ACC112 (cell line): ENCODE measurements around the gene MTOR.
"Not testable (repeated sequence)": the region's sequence is repeated elsewhere in the genome, so short reads cannot be mapped to it uniquely, and the experiment has no call there.

Experiments used
- H2AFZ ChIP-seq: fragments of 200-600 bp; sonication (generic); one replicate; pipeline ENCODE4 v1.6.0; 2017; ENCODE audit warnings: antibody characterized with exemption, low read length; ENCODE audit not compliant: unreplicated experiment
- H3K27ac ChIP-seq: fragments of 200-600 bp; sonication (generic); 2 replicates; pipeline ENCODE4 v1.5.1; 2014; ENCODE audit warnings: low read depth, mild to moderate bottlenecking, antibody characterized with exemption, low read length, moderate library complexity
- H3K27me3 ChIP-seq: fragments of 200-600 bp; sonication (generic); 2 replicates; pipeline ENCODE4 v1.6.1; 2014; ENCODE audit warnings: mild to moderate bottlenecking, antibody characterized with exemption, low read length, moderate library complexity, mixed read lengths; ENCODE audit not compliant: insufficient read depth
- H3K36me3 ChIP-seq: fragments of 200-600 bp; sonication (generic); 2 replicates; pipeline ENCODE4 v1.6.1; 2016; ENCODE audit warnings: mild to moderate bottlenecking, antibody characterized with exemption, low read length, moderate library complexity, mixed read lengths; ENCODE audit not compliant: insufficient read depth
- H3K4me1 ChIP-seq: fragments of 200-600 bp; sonication (generic); one replicate; pipeline ENCODE4 v1.6.1; 2016; ENCODE audit warnings: low read length, mixed read lengths; ENCODE audit not compliant: insufficient read depth, unreplicated experiment, control insufficient read depth
- H3K4me3 ChIP-seq: fragments of 200-600 bp; sonication (generic); 2 replicates; pipeline ENCODE4 v1.5.1; 2014; ENCODE audit warnings: mild to moderate bottlenecking, low read depth, low read length
- H3K79me2 ChIP-seq: fragments of 200-600 bp; sonication (generic); one replicate; pipeline ENCODE4 v1.6.0; 2016; ENCODE audit warnings: low read length; ENCODE audit not compliant: control insufficient read depth, unreplicated experiment, insufficient read depth

The MTOR gene

DNA sequence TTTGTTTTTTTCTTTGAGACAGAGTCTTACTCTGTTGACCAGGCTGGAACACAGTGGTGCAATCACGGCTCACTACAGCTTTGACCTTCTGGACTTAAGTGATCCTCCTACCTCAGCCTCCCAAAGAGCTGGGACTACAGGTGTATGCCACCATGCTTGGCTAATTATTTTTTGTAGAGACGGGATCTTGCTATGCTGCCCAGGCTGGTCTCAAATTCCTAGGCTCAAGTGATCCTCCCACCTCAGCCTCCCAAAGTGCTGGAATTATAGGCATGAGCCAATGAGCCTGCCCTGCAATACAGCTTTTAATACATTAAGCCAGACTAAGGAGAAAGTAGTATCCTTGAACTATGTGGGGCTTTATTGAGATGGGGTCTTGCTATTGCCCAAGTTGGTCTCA, 146.0 kb downstream of the MTOR start:
- H3K4me3 ChIP-seq: no peak overlapping the region
- no peaks in the 10 kb centered on the region for H3K79me2 ChIP-seq
- H3K27ac ChIP-seq: no peak overlapping the region
- H2AFZ ChIP-seq: no peak overlapping the region
- H3K27me3 ChIP-seq: no peaks in the 10 kb centered on the region
- H3K4me1 ChIP-seq: no peaks in the 10 kb centered on the region
- peaks cover 17% of the 10 kb centered on the region for H3K36me3 ChIP-seq

DNA sequence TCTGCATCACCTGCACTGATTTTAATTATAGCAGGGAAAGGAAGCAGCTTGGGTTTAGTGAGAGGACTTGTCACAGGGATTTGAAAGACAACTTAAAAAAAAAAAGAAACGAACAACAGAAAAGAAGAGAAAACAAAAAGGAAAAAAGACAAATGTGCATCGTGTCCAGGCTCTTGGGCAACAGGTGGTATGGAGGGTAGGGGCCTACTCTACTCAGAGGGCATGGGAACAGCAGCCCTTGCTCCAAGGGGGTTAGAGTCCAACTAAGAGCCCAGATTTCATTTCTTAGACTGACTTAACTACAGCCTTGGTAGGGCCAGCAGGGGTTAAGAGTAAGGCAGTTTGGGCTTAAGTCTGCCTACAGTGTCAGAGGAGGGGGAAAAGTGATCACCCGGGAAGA, 147.4 kb downstream of the MTOR start:
- H3K4me3 ChIP-seq: no peak overlapping the region
- no peaks in the 10 kb centered on the region for H3K79me2 ChIP-seq
- no peaks in the 10 kb centered on the region for H3K4me1 ChIP-seq
- no peaks in the 10 kb centered on the region for H3K27me3 ChIP-seq
- no peak overlapping the region for H2AFZ ChIP-seq
- H3K27ac ChIP-seq: no peak overlapping the region
- peaks cover 22% of the 10 kb centered on the region for H3K36me3 ChIP-seq

DNA sequence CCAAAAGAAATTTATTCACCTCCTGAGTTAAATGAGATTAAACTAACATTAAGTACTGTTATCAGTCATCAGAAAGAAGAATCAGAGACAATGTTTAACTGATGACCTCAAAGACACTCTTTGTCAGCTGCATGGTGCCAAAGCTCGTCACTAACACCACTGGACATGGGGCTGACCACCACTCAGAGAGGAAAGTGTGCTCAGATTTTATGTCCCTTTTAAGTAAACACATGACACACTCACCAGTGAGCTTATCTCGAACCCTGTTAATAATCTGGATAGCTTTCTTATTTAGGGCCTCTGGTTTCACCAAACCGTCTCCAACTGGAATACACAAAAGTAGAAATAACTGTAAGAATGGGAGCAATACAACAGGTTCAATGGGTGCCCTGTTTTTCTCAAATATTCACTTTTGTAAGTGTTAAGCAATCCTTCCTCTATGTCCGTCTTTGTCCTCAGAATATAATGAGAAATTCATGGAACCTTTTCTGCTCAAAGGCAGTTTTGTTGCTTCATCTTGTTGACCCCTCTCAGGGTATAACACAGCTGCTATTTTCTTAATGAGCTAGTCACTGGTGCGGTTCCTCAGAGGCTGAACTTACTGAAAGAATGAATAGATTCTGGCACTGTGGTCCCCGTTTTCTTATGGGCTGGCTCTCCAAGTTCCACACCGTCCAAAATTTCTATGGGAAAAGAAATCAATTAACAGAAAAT, 153.1 kb downstream of the MTOR start:
- peaks cover 24% of the 10 kb centered on the region for H3K36me3 ChIP-seq
- H3K4me3 ChIP-seq: no peak overlapping the region
- no peak overlapping the region for H3K27ac ChIP-seq
- no peaks in the 10 kb centered on the region for H3K79me2 ChIP-seq
- H3K4me1 ChIP-seq: no peaks in the 10 kb centered on the region
- no peaks in the 10 kb centered on the region for H3K27me3 ChIP-seq
- no peak overlapping the region for H2AFZ ChIP-seq

DNA sequence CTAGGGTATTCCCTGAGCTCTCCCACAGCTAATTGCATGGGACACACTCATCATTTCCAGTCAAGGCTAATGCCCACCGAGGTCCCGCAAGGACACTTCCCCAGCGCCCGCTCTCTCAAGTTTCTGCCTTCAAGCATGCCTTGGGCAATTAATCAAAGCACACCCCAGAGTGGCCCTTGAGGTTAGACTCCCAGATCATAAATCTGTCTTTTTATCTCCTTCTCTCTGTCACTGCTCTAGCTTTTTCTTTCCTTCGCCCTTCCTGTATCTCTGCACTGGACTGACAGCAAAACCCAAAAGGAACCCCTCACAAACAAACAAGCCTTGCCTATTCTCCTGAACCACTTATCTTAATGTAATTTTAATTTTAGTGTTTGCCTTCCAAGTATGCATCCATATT, 154.8 kb downstream of the MTOR start:
- Histone ChIP-seq H2AFZ (no peak overlapping the region), H3K4me1 (no peaks in the 10 kb centered on the region), H3K27ac (no peak overlapping the region), H3K79me2 (no peaks in the 10 kb centered on the region), H3K4me3 (no peak overlapping the region), H3K36me3 (peaks cover 15% of the 10 kb centered on the region; the same call in 1 of the 2 replicates), H3K27me3 (no peaks in the 10 kb centered on the region)

DNA sequence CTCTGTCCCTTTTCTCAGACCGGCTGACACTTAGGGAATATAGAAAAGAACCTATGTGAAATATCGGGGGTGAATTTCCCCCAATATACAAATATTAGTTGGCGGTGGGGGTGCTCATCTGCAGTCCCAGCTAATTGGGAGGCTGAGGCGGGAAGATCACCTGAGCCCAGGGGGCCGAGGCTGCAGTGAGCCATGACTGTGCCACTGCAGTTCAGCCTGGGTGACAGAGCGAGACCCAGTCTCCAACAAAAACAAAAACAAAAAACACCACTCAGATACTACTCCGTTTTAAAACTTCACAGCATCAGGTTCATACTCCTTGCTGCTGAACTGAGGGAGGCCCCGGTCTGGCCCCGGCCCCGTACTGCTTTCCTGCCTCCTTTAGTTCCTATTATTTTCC, 156.8 kb downstream of the MTOR start:
- no peaks in the 10 kb centered on the region for H3K79me2 ChIP-seq
- H2AFZ ChIP-seq: no peak overlapping the region
- H3K27ac ChIP-seq: no peak overlapping the region
- H3K4me3 ChIP-seq: no peak overlapping the region
- no peaks in the 10 kb centered on the region for H3K27me3 ChIP-seq
- peaks cover 5% of the 10 kb centered on the region; the same call in 1 of the 2 replicates for H3K36me3 ChIP-seq
- H3K4me1 ChIP-seq: no peaks in the 10 kb centered on the region

DNA sequence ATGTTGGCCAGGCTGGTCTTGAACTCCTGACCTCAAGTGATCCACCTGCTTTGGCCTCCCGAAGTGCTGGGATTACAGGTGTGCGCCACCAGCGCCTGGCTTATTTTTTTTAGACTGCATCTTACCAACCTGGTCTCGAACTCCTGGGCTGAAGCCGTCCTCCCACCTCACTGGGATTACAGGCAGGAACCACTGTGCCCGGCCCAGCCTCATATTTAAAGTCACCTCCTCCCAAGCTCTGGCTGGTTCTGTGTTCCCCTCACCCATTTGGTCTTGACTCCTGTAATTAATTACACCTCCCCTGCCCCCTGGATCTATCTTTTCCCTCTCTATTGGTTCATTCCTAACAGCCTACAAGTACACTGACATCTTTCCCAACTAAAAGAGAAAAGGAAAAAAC, 161.0 kb downstream of the MTOR start:
- no peak overlapping the region for H2AFZ ChIP-seq
- H3K27ac ChIP-seq: no peak overlapping the region
- peaks cover 21% of the 10 kb centered on the region for H3K79me2 ChIP-seq
- no peak overlapping the region for H3K4me3 ChIP-seq
- peaks cover under 1% of the 10 kb centered on the region; the same call in 1 of the 2 replicates for H3K36me3 ChIP-seq
- no peaks in the 10 kb centered on the region for H3K27me3 ChIP-seq
- H3K4me1 ChIP-seq: peaks cover 13% of the 10 kb centered on the region

DNA sequence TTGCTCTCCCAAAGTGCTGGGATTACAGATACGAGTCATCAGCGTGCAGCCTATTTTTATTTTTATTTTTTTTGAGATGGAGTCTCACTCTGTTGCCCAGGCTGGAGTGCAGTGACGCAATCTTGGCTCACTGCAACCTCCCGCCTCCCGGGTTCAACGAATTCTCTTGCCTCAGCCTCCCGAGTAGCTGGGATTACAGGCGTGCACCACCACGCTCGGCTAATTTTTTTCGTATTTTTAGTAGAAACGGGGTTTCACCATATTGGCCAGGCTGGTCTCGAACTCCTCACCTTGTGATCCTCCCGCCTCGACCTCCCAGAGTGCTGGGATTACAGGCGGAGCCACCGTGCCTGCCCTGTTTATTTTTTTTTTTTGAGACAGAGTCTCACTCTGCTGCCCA, 161.5 kb downstream of the MTOR start:
- Histone ChIP-seq H3K4me1 (peaks cover 13% of the 10 kb centered on the region), H3K79me2 (peaks cover 21% of the 10 kb centered on the region)
- H3K36me3 ChIP-seq, H2AFZ ChIP-seq, H3K27me3 ChIP-seq, H3K4me3 ChIP-seq, H3K27ac ChIP-seq: not testable (repeated sequence)

DNA sequence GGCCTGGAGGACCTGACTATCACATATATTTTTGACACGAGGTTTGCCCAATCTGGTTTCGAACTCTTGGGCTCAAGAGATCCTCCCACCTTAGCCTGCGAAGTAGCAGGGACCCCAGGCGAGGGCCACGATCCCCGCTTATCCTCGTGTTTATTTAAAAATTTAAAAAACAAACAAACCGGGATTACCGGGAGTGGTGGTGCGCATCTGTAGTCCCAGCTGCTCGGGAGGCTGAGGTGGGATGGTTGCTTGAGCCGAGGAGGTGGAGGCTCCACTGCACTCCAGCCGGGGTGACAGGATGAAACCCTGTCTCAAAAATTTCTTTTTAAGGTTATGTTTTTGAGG, 162.2 kb downstream of the MTOR start:
- Histone ChIP-seq H3K4me1 (peaks cover 13% of the 10 kb centered on the region), H3K27me3 (no peaks in the 10 kb centered on the region), H3K36me3 (peaks cover 5% of the 10 kb centered on the region; the same call in 1 of the 2 replicates), H2AFZ (peak overlapping the region; percentile 52), H3K4me3 (peak overlapping the region; percentile 97), H3K79me2 (peaks cover 21% of the 10 kb centered on the region), H3K27ac (no peak overlapping the region)

DNA sequence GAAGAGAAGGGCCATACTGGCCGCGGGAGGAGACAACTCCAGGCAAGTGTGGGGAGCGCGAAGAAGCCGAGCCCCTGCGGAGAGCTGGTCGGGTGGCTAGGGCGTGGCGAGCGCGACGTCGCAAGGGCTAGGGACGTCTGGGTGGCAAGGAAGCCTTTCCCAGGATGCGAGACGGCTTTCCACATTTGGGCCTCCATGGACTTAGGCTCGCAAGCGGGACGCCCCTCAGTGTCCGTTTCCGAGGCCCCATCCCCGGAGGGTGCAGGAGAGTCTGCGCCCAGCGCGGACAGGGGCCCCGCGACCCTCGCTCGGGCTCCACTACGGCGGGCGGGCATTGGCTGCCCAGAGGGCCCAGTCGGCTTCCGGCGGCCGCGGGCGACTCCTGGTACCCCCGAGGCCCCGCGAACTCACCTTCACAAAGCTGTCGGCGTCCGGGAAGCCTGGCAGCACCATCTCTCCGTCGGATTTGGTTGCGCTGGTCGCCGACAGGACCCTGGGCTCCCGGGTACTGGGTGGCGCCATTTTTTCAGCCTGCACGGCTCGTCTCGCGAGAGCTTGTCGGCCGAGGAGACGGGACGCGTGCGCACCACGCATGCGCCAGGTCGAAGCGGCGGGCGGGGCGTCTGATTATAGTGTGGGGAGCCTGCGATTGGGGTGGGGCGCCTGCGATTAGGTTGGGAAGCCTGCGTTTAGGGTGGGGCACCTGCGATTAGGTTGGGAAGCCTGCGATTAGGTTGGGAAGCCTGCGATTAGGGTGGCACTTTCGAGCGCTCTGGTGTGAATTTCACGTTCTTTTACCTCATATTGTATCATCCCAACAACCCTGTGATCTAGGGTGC, 162.8 kb downstream of the MTOR start, which contains the start of gene EXOSC10:
EXOSC10 (minus strand) TSS at position 560 of the 839 bp plus-strand sequence; CDS start at position 522, 38 bp downstream.
- peaks cover 21% of the 10 kb centered on the region for H3K79me2 ChIP-seq
- peak within 1 kb of the TSS; percentile 86 for H2AFZ ChIP-seq
- H3K36me3 ChIP-seq: peaks cover 5% of the 10 kb centered on the region; the same call in 1 of the 2 replicates
- H3K4me3 ChIP-seq: peak within 1 kb of the TSS; percentile 97
- peak within 1 kb of the TSS; percentile 58 for H3K27ac ChIP-seq
- H3K27me3 ChIP-seq: no peaks in the 10 kb centered on the region
- peaks cover 13% of the 10 kb centered on the region for H3K4me1 ChIP-seq

DNA sequence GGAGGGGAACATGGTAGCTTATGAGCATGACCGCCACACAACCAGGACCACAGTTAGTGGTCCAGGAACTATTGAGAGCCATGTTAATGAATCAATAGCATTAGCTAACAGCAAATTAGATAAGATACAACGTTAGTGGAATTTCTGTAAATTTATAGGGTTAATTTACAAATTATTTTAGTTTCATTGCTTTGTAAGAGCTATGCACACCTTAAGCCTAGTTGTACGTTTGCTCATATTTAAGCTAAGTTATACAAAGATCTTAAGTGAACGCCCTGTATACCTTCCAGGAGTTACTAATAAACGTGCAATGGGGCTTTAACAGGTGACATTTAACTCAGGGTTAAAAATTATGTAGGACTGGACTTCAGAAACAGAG, 163.4 kb downstream of the MTOR start:
- Histone ChIP-seq H3K79me2 (peaks cover 21% of the 10 kb centered on the region), H3K27ac (peak overlapping the region; percentile 58), H3K27me3 (no peaks in the 10 kb centered on the region), H3K4me1 (peaks cover 13% of the 10 kb centered on the region), H3K4me3 (peak overlapping the region; percentile 97), H3K36me3 (peaks cover 5% of the 10 kb centered on the region; the same call in 1 of the 2 replicates), H2AFZ (peak overlapping the region; percentile 86)

DNA sequence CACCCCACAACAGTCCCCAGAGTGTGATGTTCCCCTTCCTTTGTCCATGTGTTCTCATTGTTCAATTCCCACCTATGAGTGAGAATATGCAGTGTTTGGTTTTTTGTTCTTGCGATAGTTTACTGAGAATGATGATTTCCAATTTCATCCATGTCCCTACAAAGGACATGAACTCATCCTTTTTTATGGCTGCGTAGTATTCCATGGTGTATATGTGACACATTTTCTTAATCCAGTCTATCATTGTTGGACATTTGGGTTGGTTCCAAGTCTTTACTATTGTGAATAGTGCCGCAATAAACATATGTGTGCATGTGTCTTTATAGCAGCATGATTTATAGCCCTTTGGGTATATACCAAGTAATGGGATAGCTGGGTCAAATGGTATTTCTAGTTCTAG, 178.6 kb downstream of the MTOR start:
- not testable (repeated sequence) for H3K4me3 ChIP-seq, H2AFZ ChIP-seq, H3K79me2 ChIP-seq, H3K4me1 ChIP-seq, H3K27ac ChIP-seq, H3K27me3 ChIP-seq
- H3K36me3 ChIP-seq: peaks cover 30% of the 10 kb centered on the region
